HG03097 (cell line): ENCODE results near the gene AOC2.
"Not testable (repeated sequence)": the region's sequence is repeated elsewhere in the genome, so short reads cannot be mapped to it uniquely, and the experiment has no call there.

Experiments used
- ATAC-seq: cut with Tn5 transposase; IDR thresholded peaks from one replicate; pipeline ENCODE4 v1.9.1; 2021; ENCODE audit not compliant: unreplicated experiment, low FRiP score

The AOC2 gene

GRCh38 chr17:42879596-42879985 is 35.2 kb downstream of the AOC2 start:
- no peak for ATAC-seq

GRCh38 chr17:42880776-42881310 is 36.5 kb downstream of the AOC2 start:
- ATAC-seq: no peak

GRCh38 chr17:42881706-42882105 is 37.3 kb downstream of the AOC2 start:
- not testable (repeated sequence) for ATAC-seq

DNA sequence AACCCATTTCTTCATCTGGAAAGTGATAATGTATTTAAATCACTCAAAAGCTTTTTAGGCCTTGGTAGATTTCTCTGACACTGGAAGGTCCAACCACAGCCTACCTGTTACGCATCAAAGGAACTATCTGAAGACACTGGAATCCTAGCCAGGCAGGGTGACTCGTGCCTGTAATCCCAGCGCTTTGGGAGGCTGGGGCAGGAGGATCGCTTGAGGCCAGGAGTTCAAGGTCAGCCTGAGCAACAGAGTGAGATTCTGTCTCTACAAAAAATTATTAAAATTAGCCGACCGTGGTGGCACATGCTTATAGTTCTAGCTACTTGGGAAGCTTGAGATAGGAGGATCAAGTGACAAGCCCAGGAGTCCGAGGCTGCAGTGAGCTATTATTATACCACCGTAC is 37.8 kb downstream of the AOC2 start:
- no peak for ATAC-seq

GRCh38 chr17:42883802-42884558 is 39.6 kb downstream of the AOC2 start:
- ATAC-seq: no peak

DNA sequence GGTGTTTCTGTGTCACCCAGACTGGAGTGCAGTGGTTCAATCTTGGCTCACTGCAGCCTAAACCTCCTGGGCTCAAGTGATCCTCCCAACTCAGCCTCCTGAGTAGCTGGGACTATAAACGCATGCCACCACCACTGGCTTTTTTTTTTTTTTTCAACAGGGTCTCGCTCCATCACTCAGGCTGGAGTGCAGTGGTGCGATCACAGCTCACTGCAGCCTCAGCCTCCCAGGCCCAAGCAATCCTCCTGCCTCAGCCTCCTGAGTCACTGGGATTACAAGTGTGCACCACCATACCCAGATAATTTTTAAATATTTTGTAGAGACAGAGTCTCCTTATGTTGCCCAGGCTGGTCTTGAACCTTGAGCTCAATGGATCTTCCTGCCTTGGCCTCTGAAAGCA is 41.4 kb downstream of the AOC2 start:
- not testable (repeated sequence) for ATAC-seq

- ATAC-seq: no peak
Observed at GRCh38 chr17:42886283-42887176, 42.1 kb downstream of the AOC2 start.

GRCh38 chr17:42889809-42890208 is 45.4 kb downstream of the AOC2 start:
- no peak for ATAC-seq

DNA sequence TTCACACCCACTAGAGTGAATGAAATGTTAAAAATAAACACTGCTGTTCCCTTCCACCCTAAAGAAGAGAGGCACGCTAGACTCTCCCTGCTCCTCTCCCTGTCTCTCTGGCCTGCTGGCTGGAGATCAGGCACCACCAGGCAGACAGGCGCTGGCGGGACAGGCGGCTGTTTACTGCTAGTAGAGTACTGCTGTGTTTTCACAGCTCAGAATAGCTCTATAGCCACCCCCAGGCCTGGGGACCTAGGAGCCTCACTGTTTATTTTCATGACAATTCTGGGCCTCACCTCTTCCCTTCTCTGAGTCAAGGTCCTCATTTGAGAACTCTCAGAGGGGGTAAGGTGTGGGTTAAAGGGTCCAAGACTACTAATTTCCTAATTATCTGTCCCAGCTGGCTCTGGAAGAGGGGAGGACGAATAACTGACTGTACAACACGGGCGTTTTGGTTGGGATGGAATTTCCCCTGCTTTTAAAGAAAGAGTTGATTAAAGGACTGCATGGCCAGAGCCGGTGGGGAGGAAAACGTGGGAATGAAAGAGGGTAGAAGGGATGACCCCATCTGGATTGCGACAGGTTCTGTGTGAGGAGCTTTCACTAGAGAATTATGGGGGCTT is 47.3 kb downstream of the AOC2 start:
- ATAC-seq: no peak

GRCh38 chr17:42893359-42893758 is 49.0 kb downstream of the AOC2 start:
- ATAC-seq: no peak

GRCh38 chr17:42894283-42895184 is 50.2 kb downstream of the AOC2 start:
- ATAC-seq: no peak

DNA sequence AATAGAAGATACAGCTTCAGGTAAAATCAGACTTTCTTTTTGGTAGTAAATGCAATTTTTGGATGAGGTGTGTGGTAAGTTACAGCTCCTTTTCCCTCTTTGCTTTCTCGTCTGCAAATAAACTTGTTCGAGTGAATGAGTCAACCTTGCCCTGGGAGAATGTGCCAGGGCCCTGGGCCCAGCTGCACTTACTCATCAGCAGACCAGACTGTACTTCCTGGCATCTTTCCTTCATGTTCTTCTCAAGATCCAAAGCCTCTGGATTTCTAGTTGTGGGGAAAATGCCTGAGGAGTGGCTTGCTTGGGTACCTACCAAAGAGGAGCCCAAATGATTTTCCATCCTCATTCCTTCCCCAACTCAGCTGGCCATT is 50.8 kb downstream of the AOC2 start:
- no peak for ATAC-seq

GRCh38 chr17:42898147-42898811 is 53.9 kb downstream of the AOC2 start:
- ATAC-seq: no peak

DNA sequence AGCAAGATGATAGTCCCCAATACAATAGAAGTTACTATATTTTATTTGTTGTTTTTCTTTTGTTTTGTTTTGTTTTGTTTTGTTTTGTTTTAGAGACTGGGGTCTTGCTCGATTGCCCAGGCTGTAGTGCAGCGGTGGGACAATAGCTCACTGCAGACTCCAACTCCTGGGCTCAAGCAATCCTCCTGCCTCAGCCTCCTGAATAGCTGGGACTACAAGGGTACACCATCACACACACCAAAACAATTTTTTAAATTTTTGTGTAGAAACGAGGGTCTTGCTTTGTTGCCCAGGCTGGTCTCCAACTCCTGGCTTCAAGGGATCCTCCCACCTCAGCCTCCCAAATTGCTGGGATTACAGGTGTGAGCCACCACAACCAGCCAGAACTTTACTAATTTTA is 55.6 kb downstream of the AOC2 start:
- ATAC-seq: not testable (repeated sequence)
